ENCODE data around the gene WNT1.

Gene WNT1

GRCh38 chr12:49030714-49031572 is 52.8 kb downstream of the WNT1 start:
- Histone ChIP-seq H3K4me3 (ENCODE audit: low read depth, low read length) (no peak overlapping the region), H3K27me3 (replicated peaks) (no peaks in the 10 kb centered on the region), H3K36me3 (replicated peaks) (peaks cover 83% of the 10 kb centered on the region), H3K27ac (no peak overlapping the region)
- TF ChIP-seq CTCF (IDR thresholded peaks at IDR 0.05; ENCODE audit: low read depth, low read length, missing control alignments), result no peak
- DNase-seq, result no peak
- in situ Hi-C loops (cut with HindIII; ENCODE audit: low pct_ligation_motif_present, low sequenced_read_pairs), result no loop called here

GRCh38 chr12:49031573-49032161 is 53.5 kb downstream of the WNT1 start:
- Histone ChIP-seq H3K36me3 (replicated peaks) (peaks cover 81% of the 10 kb centered on the region), H3K27ac (no peak overlapping the region), H3K4me3 (ENCODE audit: low read depth, low read length) (no peak overlapping the region), H3K27me3 (replicated peaks) (no peaks in the 10 kb centered on the region)
- no peak for TF ChIP-seq CTCF (IDR thresholded peaks at IDR 0.05; ENCODE audit: low read depth, low read length, missing control alignments)
- no peak for DNase-seq
- in situ Hi-C loops (cut with HindIII; ENCODE audit: low pct_ligation_motif_present, low sequenced_read_pairs), result no loop called here
